Measurements from ENCODE around the gene ATP4B.
"Not testable (repeated sequence)": the region's sequence is repeated elsewhere in the genome, so short reads cannot be mapped to it uniquely, and the experiment has no call there.

Gene ATP4B

DNA sequence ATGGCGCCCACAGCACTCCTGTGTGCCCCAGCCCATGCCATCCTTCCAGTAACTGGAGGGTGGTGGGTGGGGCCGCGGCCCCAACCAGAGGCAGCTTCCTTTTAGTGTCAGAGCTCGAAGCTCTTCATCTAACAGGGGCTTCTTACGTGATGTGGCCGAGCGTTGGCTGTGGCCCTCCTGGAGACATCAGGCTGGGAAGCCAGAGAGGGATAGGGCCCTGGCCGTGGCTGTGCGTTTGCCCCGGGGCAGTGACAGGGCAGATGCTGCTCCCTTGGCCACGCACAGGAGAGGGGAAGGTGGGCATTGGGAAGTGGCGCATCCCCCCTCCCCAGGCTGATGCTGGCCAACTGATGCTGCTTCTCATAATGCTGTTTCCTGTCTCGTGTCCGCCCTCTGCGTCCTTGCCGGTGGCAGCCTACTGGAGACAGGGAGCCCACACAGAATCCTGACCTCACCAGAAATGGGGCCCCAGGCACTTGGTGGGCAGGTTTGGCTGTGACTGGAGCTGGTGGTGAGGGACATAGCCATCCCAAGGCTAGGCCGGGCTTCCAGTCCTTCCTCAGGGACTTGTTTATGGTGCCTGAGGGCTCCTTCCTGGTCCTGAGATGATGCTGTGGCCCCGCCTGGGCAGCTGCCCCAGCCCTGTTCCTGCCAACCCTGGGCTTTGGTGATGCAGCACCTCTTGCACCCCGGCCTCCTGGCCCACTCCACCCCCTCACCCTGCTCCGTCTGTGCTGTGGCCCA lies 34.3 kb downstream of the ATP4B start:
- DNase-seq, result no peak

DNA sequence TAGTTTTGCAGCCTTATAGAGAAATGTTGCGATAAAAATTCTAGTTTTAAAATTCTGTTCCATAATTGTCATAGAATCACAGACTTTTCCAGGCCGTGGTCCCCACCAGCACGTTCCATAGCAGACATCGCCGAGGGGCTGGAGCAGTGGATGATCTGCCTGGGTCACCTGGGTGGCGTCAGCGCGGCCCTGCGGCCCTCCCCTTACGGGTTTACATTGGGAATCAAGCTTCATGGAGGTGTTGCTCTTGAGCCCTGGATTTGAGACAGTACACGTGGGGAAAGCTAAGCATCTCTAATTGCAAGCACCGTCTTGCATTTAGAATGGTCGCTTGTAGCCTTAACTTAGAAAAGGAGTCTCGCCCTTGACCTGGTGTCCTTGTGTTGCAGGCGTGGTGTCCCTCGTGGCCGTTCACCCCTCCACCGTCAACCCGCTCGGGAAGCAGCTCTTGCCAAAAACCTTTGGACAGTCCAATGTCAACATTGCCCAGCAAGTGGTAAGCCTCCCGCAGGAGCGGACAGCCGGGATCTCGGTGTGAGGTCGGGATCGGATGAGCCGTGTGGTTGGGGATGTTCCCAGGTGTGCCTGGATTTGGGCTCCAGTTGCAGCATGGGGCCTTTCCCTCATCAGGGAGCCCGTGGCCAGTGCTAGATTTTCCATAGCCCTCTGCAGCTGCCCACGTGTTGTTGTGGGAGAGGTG lies 35.1 kb downstream of the ATP4B start:
- DNase-seq, result no peak

DNA sequence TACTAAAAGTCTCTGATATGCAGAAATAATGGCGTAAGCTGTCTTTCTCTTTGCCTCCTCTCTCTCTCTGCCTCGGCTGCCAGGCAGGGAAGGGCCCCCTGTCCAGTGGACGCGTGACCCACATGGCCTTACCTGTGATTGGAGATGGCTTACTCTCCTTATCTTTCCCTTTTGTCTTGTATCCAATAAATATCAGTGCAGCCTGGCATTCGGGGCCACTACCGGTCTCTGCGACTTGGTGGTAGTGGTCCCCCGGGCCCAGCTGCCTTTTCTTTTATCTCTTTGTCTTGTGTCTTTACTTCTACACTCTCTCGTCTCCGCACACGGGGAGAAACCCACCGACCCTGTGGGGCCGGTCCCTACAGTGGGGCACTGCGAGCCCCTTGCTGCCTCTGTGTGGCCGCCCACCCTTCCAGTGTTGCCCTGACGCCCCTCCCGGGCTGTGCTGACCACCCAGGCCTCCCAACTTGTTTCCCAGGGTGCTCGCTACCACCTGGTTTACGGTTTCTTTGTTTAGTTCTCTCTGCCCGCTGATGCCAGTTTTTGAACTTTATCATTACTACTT lies 35.9 kb downstream of the ATP4B start:
- not testable (repeated sequence) for DNase-seq

DNA sequence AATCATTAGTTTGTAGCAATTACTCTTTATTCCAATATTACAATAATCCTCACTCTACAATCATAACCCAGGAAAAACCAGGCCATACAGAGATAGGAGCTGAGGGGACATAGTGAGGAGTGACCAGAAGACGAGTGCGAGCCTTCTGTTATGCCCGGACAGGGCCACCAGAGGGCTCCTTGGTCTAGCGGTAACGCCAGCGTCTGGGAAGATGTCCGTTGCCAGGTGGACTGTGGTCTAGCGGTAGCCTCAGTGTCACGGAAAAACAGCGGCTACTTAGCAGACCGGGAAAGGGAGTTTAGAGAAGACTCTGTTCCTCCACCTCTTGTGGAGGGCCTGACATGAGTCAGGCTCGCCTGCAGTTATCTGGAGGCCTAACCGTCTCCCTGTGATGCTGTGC lies 36.5 kb downstream of the ATP4B start:
- not testable (repeated sequence) for DNase-seq

DNA sequence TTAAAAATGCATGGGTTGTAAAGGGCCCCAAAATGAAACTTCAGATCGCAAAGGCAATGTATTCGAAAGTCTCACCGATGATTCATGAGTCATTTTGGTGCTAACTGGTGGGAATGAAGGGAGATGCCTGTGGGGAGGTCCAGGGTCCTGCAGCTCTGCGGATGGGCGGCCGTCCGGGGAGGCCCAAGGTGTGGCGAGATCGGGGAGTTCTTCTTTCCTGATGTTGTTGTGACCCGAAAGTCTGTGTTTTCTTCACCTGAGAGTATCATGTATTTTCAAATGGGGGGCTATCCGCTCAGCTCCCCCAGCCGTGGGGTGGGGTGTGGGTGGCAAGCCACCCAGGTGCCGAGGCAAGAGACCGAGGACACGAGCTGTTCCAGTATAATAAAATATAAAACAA lies 37.0 kb downstream of the ATP4B start:
- no peak for DNase-seq

DNA sequence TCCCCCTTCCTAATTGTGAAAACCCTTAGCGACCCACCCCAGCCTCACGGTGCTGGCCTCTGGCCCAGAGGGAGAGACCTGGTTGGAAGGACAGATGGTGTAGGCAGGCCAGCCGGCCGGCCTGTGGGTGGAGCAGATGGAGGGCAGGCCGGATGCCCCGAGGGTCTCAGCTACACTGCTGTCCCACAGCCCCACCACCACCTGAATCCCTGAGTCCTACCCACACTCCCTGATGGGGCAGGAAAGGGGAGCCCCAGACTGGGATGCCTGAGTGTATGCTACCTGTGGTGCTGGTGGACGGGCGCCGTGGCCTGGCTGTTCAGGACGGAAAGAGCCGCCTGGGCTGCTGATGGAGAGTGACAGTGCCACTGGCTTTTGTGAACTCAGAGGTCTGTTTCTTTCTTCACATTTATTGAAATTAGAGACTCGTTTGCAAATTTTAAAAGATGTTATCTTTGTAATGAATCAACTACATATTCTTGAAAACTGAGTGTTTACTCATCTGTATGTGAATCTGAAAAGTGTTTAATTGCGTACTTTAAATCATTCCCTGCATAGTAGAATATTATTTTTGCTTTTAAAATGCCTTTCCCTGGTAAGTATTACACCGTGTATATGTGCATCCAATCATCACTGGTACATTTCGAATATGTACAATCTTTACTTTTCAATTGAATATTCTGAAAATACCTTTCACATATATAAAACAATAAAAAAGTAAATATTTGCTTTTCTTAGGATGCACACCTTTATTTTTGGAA lies 37.8 kb downstream of the ATP4B start:
- DNase-seq, result no peak

DNA sequence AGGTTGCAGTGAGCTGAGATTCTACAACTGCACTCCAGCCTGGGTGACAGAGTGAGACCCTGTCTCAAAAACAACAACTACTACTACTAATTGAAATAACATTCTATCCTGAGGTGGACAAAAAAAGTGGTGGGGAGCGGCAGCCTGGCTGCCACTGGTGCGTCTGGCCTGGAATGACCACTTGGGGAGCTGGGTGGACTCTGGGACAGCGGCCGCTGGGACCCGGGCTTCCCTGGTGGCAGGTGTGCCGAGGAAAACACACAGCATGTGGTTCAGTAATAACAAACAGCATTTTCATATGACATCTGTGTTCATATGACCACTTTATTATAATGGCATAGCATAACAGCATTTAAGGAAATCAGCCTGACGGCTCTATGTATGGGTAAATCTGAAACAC lies 39.5 kb downstream of the ATP4B start:
- DNase-seq, result no peak

DNA sequence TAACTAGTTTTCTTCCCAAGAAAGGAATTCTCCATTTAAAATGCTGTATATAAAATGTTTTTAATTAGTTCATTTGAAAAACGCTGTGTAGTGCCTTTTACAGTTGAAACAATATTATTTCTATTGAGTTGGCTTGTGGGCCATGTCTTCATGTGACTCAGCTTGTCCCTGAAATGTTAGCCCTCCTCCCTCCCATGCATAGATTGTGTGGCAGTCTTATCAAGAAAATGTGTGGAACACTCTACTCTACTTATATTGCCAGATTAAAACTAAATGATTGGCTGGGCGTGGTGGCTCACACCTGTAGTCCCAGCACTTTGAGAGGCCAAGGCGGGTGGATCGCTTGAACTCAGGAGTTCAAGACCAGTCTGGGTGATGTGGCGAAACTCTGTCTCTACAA lies 40.0 kb downstream of the ATP4B start:
- DNase-seq, result no peak

DNA sequence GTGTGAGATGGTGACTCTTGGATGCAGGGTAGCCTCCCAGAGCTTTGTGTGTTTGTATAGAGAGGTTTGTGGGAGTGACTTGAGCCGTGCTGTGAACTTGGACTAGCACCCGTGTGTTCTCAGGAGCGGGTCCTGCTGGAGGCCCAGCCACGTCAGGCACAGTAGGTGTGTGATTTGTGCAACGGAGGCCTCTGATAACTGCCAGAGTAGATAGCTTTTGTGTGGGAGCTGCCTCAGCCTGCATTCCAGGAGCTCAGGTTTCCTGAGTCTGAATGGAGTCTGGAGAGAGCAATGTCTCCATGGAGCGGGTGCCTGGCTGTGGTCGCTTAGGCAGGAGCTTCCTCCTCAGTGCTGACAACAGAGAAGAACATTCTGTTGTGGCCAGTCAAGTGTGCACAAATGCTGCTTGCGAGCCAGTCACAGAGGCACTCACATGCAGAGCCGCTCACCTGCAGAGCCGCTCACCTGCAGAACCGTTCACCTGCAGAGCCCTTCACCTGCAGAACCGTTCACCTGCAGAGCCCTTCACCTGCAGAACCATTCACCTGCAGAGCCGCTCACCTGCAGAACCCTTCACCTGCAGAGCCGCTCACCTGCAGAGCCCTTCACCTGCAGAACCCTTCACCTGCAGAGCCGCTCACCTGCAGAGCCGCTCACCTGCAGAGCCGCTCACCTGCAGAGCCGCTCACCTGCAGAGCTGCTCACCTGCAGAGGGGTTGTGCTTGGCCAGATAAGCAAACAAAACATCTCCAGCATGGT lies 40.8 kb downstream of the ATP4B start:
- no peak for DNase-seq

DNA sequence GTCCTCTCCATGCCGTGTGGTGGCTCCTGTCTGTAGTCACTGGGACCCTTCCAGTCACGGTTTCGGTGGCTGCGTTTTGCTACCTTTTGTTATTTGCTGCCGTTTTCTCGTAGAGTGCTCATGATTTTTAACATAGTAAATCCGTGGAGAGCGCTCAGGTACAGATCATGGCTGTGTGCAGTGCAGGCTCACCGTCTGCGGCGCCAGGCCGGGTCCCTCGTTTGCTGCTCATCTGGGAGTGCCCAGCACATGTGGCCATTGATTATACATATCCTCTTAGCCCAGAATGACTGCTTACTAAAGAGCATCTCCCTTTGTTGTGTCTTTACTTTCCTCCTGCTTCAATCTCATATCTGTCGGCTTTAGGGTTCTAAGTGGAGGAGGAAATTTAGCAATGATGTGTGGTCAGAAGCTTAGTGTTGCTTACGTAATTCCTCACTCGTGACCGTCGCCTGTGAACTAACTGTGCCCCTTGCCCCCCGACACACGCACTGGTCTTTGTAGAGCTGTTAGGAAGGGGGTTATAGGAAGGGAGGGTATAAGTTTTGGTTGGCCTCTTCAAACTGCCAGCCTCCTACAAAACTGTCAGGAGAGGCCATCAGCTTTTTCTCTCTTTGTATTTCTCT lies 41.6 kb downstream of the ATP4B start:
- no peak for DNase-seq

DNA sequence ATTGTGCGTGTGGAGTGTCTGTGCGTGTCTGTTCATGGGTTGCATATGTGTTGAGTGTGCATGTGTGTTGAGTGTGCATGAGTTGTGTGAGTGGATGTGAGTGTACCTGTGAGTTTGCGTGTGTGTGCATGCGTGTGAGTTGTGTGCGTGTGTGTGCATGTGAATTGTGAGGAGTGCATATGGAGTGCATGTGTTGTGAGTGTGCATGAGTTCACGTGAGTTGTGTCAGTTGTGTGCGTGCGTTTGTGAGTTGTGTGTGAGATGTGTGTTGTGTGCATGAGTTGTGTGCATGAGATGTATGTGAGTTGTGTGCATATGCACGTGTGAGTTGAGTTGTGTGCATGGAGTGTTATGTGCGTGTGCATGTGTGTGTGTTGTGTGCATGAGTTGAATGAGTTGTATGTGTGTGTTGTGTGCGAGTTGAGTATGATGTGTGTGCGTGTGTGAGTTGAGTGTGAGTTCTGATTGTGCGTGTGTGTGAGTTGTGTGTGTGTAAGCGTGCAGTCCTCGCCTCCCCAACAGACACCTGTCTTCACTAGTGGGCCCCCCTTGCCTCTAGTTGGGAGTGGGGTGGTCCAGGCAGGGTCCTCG lies 44.1 kb downstream of the ATP4B start:
- DNase-seq, result no peak

DNA sequence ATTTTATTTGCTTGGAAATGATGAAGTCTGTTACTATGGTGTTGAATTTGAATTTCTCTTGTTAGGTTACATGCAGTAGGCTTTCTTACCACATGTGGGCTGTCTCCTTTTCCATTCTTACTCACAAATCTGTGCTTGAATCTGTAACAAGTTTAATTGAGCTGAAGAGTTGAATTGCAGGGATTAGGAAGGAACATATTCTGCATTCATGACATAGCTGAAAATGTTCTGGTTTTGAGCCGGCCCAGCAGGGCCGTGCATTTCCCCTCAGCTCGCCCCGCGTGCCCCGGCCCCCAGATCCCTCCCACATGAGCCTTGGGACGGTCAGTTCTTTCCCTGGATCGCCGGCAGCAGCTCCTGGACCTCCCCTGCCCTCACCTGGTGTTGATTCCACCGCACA lies 45.4 kb downstream of the ATP4B start:
- DNase-seq, result no peak

DNA sequence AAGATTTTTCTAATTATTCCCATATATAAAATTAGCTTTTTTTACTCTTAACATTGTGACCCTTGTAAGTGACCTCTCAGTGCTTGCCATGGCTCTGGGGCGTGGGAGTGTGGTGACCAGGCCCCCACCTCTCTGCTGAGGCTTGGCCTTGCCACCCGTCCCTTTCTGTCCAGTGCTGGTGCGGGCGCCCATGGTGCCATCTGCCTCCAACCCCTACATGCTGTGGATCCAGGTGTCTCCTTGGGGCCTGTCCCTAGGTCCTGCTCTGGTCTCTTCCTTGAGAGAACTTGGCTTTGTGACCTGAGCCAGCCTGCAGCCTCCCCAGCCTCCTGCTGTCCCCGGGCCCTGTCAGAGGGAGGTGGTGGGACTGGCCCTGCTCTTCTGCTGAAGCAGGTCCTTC lies 46.0 kb downstream of the ATP4B start:
- no peak for DNase-seq

DNA sequence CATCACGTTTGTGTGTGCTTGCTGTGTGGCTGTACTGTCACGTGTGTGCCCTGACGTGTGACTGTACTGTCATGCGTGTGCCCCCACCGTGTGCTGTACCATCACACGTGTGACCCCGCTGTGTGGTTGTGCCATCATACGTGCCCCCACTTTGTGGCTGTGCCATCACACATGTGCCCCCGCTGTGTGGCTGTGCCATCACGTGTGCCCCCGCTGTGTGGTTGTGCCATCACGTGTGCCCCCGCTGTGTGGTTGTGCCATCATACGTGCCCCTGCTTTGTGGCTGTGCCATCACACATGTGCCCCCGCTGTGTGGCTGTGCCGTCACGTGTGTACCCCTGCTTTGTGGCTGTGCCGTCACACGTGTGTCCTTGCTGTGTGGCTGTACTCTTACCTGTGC lies 47.7 kb downstream of the ATP4B start:
- DNase-seq, result no peak

DNA sequence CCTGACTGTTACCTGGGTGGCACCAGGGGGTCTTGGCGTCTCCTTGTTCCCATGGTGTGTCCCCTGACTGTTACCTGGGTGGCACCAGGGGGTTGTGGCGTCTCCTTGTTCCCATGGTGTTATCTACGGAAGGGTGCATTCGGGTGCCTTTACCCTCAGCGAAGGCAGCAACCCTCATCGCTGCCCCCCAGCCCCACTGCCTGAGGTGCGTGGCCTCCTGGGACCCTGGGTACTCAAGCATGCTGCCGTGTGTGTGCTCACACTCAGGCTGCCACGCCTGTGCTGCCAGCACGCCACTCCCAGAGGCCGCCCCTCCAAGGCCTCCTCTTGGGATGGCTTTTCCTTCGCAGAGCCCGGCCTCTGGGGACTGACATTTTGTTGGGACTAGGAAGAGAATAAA lies 48.4 kb downstream of the ATP4B start:
- DNase-seq, result no peak

DNA sequence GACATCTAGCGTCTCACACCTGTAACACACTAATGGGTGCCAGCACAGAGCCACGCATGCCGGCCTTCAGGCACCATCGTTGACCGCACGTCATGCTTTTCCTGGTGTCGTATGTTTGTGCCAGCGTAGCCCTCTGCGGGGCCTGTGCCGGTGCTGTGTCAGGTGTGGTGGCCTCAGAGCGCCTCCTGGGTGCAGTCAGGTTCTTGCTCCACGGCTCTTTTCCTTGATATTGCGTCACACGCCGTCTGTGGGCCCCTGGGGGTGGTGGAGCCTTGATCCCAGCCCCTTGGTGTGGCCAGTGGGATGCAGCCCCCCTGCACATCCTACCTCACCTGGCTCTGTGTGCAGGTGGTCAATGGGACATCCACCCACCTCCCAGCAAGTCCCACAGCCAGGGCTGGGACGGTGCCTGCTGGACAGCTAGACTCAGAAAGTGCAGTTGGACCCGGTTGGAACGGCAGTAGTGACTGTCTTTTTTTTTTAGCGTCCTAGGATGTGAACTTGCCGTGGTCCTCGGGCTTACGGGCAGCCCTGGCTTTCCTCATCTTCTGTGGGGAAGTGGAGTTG lies 48.9 kb downstream of the ATP4B start:
- DNase-seq, result no peak

DNA sequence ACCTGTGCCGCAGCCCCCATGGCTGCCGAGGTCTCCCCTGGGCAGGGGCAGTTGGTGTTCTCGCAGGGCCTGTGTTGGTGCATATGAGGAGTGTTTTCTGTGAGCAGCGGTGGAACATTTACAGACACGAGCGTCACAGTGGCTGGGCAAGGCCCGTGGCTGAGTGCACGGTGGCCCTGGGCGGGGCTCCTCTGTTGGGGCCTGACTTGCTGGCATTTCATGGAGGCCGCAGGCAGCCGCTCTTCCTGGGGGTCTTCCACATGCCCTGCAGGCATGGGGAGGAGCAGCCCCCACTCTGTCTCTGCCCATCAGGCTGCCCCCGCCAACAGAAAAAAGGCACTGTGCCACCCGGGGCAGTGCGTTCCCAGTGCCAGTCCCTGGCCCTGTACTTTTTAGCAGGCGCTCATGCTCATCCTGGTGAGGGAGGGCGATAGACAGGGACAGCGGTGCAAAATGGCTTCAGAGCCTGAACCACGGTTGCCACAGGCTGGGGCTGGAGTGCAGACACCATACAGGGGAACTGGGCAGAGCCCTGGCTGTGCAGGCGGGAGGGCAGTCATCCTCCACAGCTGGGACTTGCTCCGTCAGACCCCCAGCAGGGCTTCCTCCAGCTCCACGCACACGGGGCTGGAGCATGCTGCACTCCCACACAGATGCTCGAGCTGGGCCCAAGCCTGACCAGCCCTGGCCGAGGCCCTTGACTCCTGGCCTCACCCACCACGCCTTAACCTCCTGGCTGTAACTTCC lies 49.9 kb downstream of the ATP4B start:
- DNase-seq, result no peak

DNA sequence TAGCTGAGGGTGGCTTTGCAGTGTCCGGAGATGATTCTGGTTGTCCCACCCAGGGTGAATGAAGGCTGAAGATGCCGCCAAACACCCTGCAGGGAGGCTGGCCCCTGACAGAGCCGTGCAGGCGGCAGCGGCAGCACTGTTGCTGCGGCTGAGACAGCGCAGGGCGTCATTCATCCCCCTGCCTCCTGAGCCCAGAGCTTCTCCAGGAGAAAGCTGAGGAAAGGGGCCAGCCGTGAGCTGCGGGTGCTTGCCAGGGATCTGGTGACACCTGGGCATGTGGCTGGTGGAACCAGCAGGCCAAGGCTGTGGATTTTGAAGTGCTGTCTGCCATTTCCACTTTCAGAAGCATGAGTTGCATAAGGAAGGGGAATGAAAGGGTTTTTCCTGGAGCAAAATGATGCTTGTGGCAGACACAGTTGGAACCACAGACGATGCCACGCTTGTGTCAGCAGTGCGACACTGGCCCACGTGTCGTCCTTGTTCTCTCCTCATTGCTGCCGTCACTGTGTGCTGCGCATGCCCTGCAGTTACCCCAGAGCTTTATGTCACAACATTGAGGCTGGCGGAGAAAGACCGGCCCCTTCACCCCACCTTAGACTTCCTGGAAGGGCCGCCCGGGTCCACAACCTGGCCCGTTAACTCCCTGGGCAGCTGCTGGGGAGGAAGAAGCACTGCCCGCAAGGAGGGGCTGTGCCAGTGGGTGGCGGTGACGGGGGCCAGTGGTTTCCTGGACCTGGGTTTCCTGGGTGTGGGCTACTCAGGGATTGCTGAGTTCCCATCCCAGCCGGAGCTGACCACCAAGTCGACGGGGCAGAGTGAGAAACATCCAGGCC lies 50.7 kb downstream of the ATP4B start:
- DNase-seq, result no peak

DNA sequence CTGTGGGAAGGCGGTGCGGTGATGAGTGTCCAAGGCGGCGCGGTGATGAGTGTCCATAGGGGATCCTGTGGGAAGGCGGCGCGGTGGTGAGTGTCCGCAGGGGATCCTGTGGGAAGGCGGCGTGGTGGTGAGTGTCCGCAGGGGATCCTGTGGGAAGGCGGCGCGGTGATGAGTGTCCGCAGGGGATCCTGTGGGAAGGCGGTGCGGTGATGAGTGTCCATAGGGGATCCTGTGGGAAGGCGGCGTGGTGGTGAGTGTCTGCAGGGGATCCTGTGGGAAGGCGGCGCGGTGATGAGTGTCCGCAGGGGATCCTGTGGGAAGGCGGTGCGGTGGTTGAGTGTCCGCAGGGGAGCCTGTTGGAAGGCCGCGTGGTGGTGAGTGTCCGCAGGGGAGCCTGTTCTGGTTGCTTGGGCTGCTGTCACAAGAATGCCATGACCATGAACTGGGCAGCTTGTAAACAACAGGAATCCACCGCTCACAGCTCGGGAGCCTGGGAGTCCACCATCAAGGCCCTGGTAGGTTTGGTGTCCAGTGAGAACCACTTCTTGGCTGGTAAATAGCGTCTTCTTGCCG lies 52.0 kb downstream of the ATP4B start:
- DNase-seq, result no peak

Measured in effector CD8-positive, alpha-beta T cell (primary cell).